Lower leg skin (tissue), 3 donors: ENCODE measurements around the gene NONO.

Experiments
- CTCF ChIP-seq, 3 donors: fragments of 450-650 bp; IDR thresholded peaks; one replicate each; pipeline ENCODE4 v1.5.1; 2016; ENCODE audit warnings: antibody characterized with exemption in 3 of 3, mild to moderate bottlenecking in 3 of 3, moderate library complexity in 2 of 3
- POLR2A ChIP-seq, 2 donors: fragments of 450-650 bp; IDR thresholded peaks; one replicate each; pipeline ENCODE4 v1.6.1; 2016 to 2017; ENCODE audit warnings: antibody characterized with exemption in 2 of 2, mild to moderate bottlenecking in 1 of 2, moderate library complexity in 1 of 2

DNA sequence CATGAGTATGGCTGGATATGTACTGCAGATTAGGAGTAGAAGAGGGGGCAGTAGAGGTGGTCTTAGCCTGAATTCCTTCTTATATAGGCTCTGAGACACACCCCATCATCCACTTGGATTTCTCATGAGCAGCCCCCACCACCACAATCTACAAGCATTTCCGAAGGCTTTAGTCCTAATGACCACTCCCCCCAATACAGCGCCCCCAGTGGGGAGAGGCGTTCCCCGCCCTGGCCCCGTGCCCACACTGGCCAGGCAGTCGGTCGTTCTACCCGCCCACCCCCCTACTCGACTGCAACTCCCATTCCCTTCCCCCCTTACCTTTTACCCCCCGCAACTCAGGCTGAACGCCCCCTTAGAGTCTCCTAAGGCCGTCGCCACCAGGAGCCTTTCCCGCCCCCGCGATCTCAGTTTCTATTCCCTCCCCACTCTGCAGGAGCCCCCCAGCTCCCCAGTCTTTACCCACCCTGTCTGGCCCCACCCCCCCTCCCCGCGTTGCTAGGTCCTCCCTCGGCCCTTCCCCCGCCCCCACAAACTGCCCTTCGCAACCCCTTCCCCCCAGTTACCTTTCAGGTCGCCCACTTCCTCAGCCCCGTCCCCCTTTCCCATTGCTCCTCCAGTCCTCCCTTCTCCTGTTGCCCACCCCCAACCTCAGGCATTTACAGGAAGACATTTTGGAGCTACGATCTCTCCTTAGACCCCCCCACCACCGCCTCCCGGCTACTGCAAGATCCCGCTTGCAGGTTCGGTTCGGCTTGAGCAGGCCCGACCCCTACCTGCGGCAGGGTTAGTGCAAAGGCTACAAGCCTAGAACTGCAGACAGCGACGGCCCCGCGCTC, 30.0 kb upstream of the NONO start:
- TF ChIP-seq CTCF (IDR thresholded peaks at IDR 0.05) = no peak
- no peak for TF ChIP-seq POLR2A (IDR thresholded peaks at IDR 0.05)
